ENCODE data around the gene HGS.

Gene HGS

GRCh38 chr17:81687770-81688541, 4.1 kb downstream of the HGS start:
- Histone ChIP-seq H3K18ac (ENCODE audit: low read length) (no peak overlapping the region), H4K12ac (ENCODE audit: low read depth, low read length) (no peak overlapping the region), H3K23ac (ENCODE audit: low read length) (no peak overlapping the region), H3K79me2 (ENCODE audit: control insufficient read depth, insufficient read depth, low read length, poor library complexity) (peaks cover 18% of the 10 kb centered on the region), H3K4me3 (ENCODE audit: low read depth, low read length) (peak overlapping the region; percentile 7), H3K14ac (ENCODE audit: low read length) (no peak overlapping the region), H4K91ac (ENCODE audit: low read depth, low read length) (no peak overlapping the region), H3K9me3 (ENCODE audit: insufficient read depth, low read depth, low read length) (no peaks in the 10 kb centered on the region), H3K9ac (ENCODE audit: low read length) (no peak overlapping the region), H3K4me1 (ENCODE audit: control insufficient read depth in 1 of 2, insufficient read depth in 2 of 2, low read length in 2 of 2) (peaks cover 10% of the 10 kb centered on the region in 2 experiments), H2BK12ac (ENCODE audit: low read length) (no peak overlapping the region), H3K4ac (ENCODE audit: low read depth, low read length) (no peak overlapping the region), H3K27me3 (ENCODE audit: insufficient read depth, low read length) (no peaks in the 10 kb centered on the region), H2AFZ (ENCODE audit: insufficient read depth, low read length, poor library complexity) (no peak overlapping the region), H4K8ac (ENCODE audit: low read depth, low read length) (no peak overlapping the region), H2BK5ac (ENCODE audit: low read depth, low read length, poor library complexity) (no peak overlapping the region), H3K4me2 (ENCODE audit: low read length) (no peak overlapping the region), H2AK5ac (ENCODE audit: low read length) (no peak overlapping the region), H3K27ac (ENCODE audit: low read depth, low read length) (no peak overlapping the region), H3K79me1 (ENCODE audit: low read length) (peaks cover 10% of the 10 kb centered on the region), H3K36me3 (ENCODE audit: control insufficient read depth in 1 of 2, insufficient read depth in 2 of 2, low read length in 2 of 2) (peaks cover 72 to 78% of the 10 kb centered on the region in 2 experiments), H2BK120ac (ENCODE audit: insufficient read depth, low read length, poor library complexity) (no peak overlapping the region)
- no CpG with 5 or more reads among the region's 41 CpGs for WGBS (ENCODE audit: extremely low coverage, insufficient coverage, insufficient read length)
- DNase-seq = no peak

DNA sequence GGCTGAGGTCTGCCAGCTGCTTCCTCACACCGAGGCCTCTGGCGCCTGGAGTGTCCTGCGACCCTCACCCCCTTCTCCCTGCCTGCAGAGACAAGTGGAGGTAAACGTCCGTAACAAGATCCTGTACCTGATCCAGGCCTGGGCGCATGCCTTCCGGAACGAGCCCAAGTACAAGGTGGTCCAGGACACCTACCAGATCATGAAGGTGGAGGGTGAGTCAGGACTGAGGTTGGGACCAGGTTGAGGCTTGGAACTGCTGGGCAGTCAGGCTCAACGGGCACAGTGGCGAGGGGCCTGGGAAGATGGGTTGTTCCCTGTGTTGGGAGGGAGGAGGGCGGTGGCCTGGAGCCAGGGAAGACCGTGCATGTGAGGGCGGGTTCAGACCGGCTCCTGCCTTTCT, 4.8 kb downstream of the HGS start:
- Histone ChIP-seq H3K4me3 (ENCODE audit: low read depth, low read length) (no peak overlapping the region), H3K9ac (ENCODE audit: low read length) (no peak overlapping the region), H4K12ac (ENCODE audit: low read depth, low read length) (no peak overlapping the region), H3K79me1 (ENCODE audit: low read length) (peaks cover 5% of the 10 kb centered on the region), H4K91ac (ENCODE audit: low read depth, low read length) (no peak overlapping the region), H3K14ac (ENCODE audit: low read length) (no peak overlapping the region), H3K27me3 (ENCODE audit: insufficient read depth, low read length) (no peaks in the 10 kb centered on the region), H3K79me2 (ENCODE audit: control insufficient read depth, insufficient read depth, low read length, poor library complexity) (peaks cover 13% of the 10 kb centered on the region), H3K18ac (ENCODE audit: low read length) (no peak overlapping the region), H2BK12ac (ENCODE audit: low read length) (no peak overlapping the region), H2AK5ac (ENCODE audit: low read length) (no peak overlapping the region), H3K4me1 (ENCODE audit: control insufficient read depth in 1 of 2, insufficient read depth in 2 of 2, low read length in 2 of 2) (peaks cover 10% of the 10 kb centered on the region in 2 experiments), H3K4me2 (ENCODE audit: low read length) (no peak overlapping the region), H4K8ac (ENCODE audit: low read depth, low read length) (no peak overlapping the region), H2BK120ac (ENCODE audit: insufficient read depth, low read length, poor library complexity) (no peak overlapping the region), H2BK5ac (ENCODE audit: low read depth, low read length, poor library complexity) (no peak overlapping the region), H3K4ac (ENCODE audit: low read depth, low read length) (no peak overlapping the region), H3K36me3 (ENCODE audit: control insufficient read depth in 1 of 2, insufficient read depth in 2 of 2, low read length in 2 of 2) (peaks cover 79 to 84% of the 10 kb centered on the region in 2 experiments), H3K23ac (ENCODE audit: low read length) (no peak overlapping the region), H2AFZ (ENCODE audit: insufficient read depth, low read length, poor library complexity) (no peak overlapping the region), H3K9me3 (ENCODE audit: insufficient read depth, low read depth, low read length) (no peaks in the 10 kb centered on the region), H3K27ac (ENCODE audit: low read depth, low read length) (no peak overlapping the region)
- no peak for DNase-seq
- WGBS (ENCODE audit: extremely low coverage, insufficient coverage, insufficient read length) = no CpG with 5 or more reads among the region's 14 CpGs

- no peak overlapping the region for H3K4me3 ChIP-seq (ENCODE audit: low read depth, low read length)
- no peak overlapping the region for H3K27ac ChIP-seq (ENCODE audit: low read depth, low read length)
- no peak overlapping the region for H2BK120ac ChIP-seq (ENCODE audit: insufficient read depth, low read length, poor library complexity)
- H2BK5ac ChIP-seq (ENCODE audit: low read depth, low read length, poor library complexity) = no peak overlapping the region
- no peak overlapping the region for H3K9ac ChIP-seq (ENCODE audit: low read length)
- H2AK5ac ChIP-seq (ENCODE audit: low read length) = no peak overlapping the region
- H3K4me1 ChIP-seq (ENCODE audit: control insufficient read depth in 1 of 2, insufficient read depth in 2 of 2, low read length in 2 of 2) = peaks cover 4% of the 10 kb centered on the region in 2 experiments
- H3K79me2 ChIP-seq (ENCODE audit: control insufficient read depth, insufficient read depth, low read length, poor library complexity) = peaks cover 2% of the 10 kb centered on the region
- no peaks in the 10 kb centered on the region for H3K9me3 ChIP-seq (ENCODE audit: insufficient read depth, low read depth, low read length)
- H3K27me3 ChIP-seq (ENCODE audit: insufficient read depth, low read length) = no peaks in the 10 kb centered on the region
- no peak overlapping the region for H4K8ac ChIP-seq (ENCODE audit: low read depth, low read length)
- H4K12ac ChIP-seq (ENCODE audit: low read depth, low read length) = no peak overlapping the region
- no peak overlapping the region for H2AFZ ChIP-seq (ENCODE audit: insufficient read depth, low read length, poor library complexity)
- H3K23ac ChIP-seq (ENCODE audit: low read length) = no peak overlapping the region
- no CpG with 5 or more reads among the region's 18 CpGs for WGBS (ENCODE audit: extremely low coverage, insufficient coverage, insufficient read length)
- no peak overlapping the region for H3K18ac ChIP-seq (ENCODE audit: low read length)
- no peak overlapping the region for H3K4me2 ChIP-seq (ENCODE audit: low read length)
- no peak overlapping the region for H3K4ac ChIP-seq (ENCODE audit: low read depth, low read length)
- no peak overlapping the region for H2BK12ac ChIP-seq (ENCODE audit: low read length)
- no peak overlapping the region for H4K91ac ChIP-seq (ENCODE audit: low read depth, low read length)
- no peak for DNase-seq
- H3K79me1 ChIP-seq (ENCODE audit: low read length) = no peaks in the 10 kb centered on the region
- H3K14ac ChIP-seq (ENCODE audit: low read length) = no peak overlapping the region
- H3K36me3 ChIP-seq (ENCODE audit: control insufficient read depth in 1 of 2, insufficient read depth in 2 of 2, low read length in 2 of 2) = peaks cover 94 to 99% of the 10 kb centered on the region in 2 experiments
Observed at GRCh38 chr17:81690066-81690465, 6.3 kb downstream of the HGS start.

- Histone ChIP-seq H3K36me3 (ENCODE audit: control insufficient read depth in 1 of 2, insufficient read depth in 2 of 2, low read length in 2 of 2) (peaks cover 94 to 99% of the 10 kb centered on the region in 2 experiments), H3K79me1 (ENCODE audit: low read length) (no peaks in the 10 kb centered on the region), H3K27me3 (ENCODE audit: insufficient read depth, low read length) (no peaks in the 10 kb centered on the region), H3K4me2 (ENCODE audit: low read length) (no peak overlapping the region), H2AFZ (ENCODE audit: insufficient read depth, low read length, poor library complexity) (no peak overlapping the region), H4K91ac (ENCODE audit: low read depth, low read length) (no peak overlapping the region), H3K27ac (ENCODE audit: low read depth, low read length) (no peak overlapping the region), H3K79me2 (ENCODE audit: control insufficient read depth, insufficient read depth, low read length, poor library complexity) (no peaks in the 10 kb centered on the region), H3K18ac (ENCODE audit: low read length) (no peak overlapping the region), H2BK12ac (ENCODE audit: low read length) (no peak overlapping the region), H4K8ac (ENCODE audit: low read depth, low read length) (no peak overlapping the region), H3K14ac (ENCODE audit: low read length) (no peak overlapping the region), H4K12ac (ENCODE audit: low read depth, low read length) (no peak overlapping the region), H3K4me1 (ENCODE audit: control insufficient read depth in 1 of 2, insufficient read depth in 2 of 2, low read length in 2 of 2) (no peaks in the 10 kb centered on the region), H2BK5ac (ENCODE audit: low read depth, low read length, poor library complexity) (no peak overlapping the region), H2BK120ac (ENCODE audit: insufficient read depth, low read length, poor library complexity) (no peak overlapping the region), H3K9me3 (ENCODE audit: insufficient read depth, low read depth, low read length) (no peaks in the 10 kb centered on the region), H3K23ac (ENCODE audit: low read length) (no peak overlapping the region), H2AK5ac (ENCODE audit: low read length) (no peak overlapping the region), H3K4me3 (ENCODE audit: low read depth, low read length) (no peak overlapping the region), H3K9ac (ENCODE audit: low read length) (no peak overlapping the region), H3K4ac (ENCODE audit: low read depth, low read length) (no peak overlapping the region)
- WGBS (ENCODE audit: extremely low coverage, insufficient coverage, insufficient read length) = no CpG with 5 or more reads among the region's 17 CpGs
- DNase-seq = no peak
Observed at GRCh38 chr17:81690549-81690948, 6.7 kb downstream of the HGS start.
